ENCODE data around the gene EPDR1. TPM values are rescaled to one million over a fixed set of nuclear protein-coding genes. Genes with fewer than 3 reads are reported as not detected.

The EPDR1 gene
- total RNA-seq, 1 experiment from 2014 or later: 5.3 TPM

GRCh38 chr7:37956791-37957190 is 36.4 kb downstream of the EPDR1 start:
- Histone ChIP-seq H3K27ac (ENCODE audit: insufficient read length, low read depth, low read length) (no peak overlapping the region), H3K18ac (ENCODE audit: insufficient read length, low read depth, low read length) (no peak overlapping the region), H3K4me2 (ENCODE audit: insufficient read depth, insufficient read length, low read length) (no peak overlapping the region), H3K79me1 (ENCODE audit: insufficient read depth, low read depth, low read length, poor library complexity, severe bottlenecking) (no peaks in the 10 kb centered on the region), H3K23me2 (ENCODE audit: insufficient read length, low read depth, low read length, poor library complexity, severe bottlenecking) (no peaks in the 10 kb centered on the region), H3K4ac (ENCODE audit: low read depth, low read length) (no peak overlapping the region), H3K9me3 (ENCODE audit: control insufficient read depth, low read depth, low read length) (no peaks in the 10 kb centered on the region), H2BK120ac (ENCODE audit: low read depth, low read length, poor library complexity, severe bottlenecking) (no peak overlapping the region), H2BK20ac (ENCODE audit: low read depth, low read length, poor library complexity, severe bottlenecking) (no peak overlapping the region), H4K20me1 (ENCODE audit: control insufficient read depth, insufficient read depth, insufficient read length) (no peaks in the 10 kb centered on the region), H2AFZ (ENCODE audit: low read length) (no peak overlapping the region), H3K4me1 (ENCODE audit: insufficient read depth, low read length) (no peaks in the 10 kb centered on the region), H3K23ac (ENCODE audit: insufficient read length, low read depth, low read length) (no peak overlapping the region), H4K91ac (ENCODE audit: insufficient read length, low read depth, low read length) (no peak overlapping the region), H3K14ac (ENCODE audit: insufficient read depth, low read length) (no peak overlapping the region), H3T11ph (ENCODE audit: low read length) (no peak overlapping the region), H2AK5ac (ENCODE audit: insufficient read length, low read length) (no peak overlapping the region), H3K56ac (ENCODE audit: insufficient read length, low read depth, low read length) (no peak overlapping the region), H2BK15ac (ENCODE audit: low read depth, low read length) (no peak overlapping the region), H3K9ac (ENCODE audit: extremely low read depth, insufficient read length, low read length) (no peak overlapping the region), H3K27me3 (ENCODE audit: insufficient read depth, low read length) (no peaks in the 10 kb centered on the region), H3K79me2 (ENCODE audit: insufficient read depth, low read length) (no peaks in the 10 kb centered on the region), H4K8ac (replicated peaks; ENCODE audit: insufficient read length, low read depth, low read length) (no peak overlapping the region), H2BK12ac (ENCODE audit: insufficient read length, low read depth, low read length) (no peak overlapping the region), H4K5ac (ENCODE audit: insufficient read length, low read depth, low read length) (no peak overlapping the region), H2BK5ac (ENCODE audit: insufficient read length, low read length) (no peak overlapping the region)
- H3K4me3 Mint-ChIP-seq: no peak overlapping the region
- no peak overlapping the region for H3K27ac Mint-ChIP-seq
- DNase-seq: no peak
- H3K27me3 Mint-ChIP-seq (ENCODE audit: low read depth): peaks cover 2% of the 10 kb centered on the region
- H3K9me3 Mint-ChIP-seq: no peaks in the 10 kb centered on the region
- no peak for TF ChIP-seq CTCF (conservative IDR thresholded peaks at IDR 0.05)
- H3K4me1 Mint-ChIP-seq: no peaks in the 10 kb centered on the region
- no peaks in the 10 kb centered on the region for H3K36me3 Mint-ChIP-seq (ENCODE audit: insufficient read depth in 1 of 3, low read depth in 3 of 3)

Measured in H9 (cell line).